HCEC 1CT (cell line): ENCODE data around the gene COL6A5.
"Not testable (repeated sequence)": the region's sequence is repeated elsewhere in the genome, so short reads cannot be mapped to it uniquely, and the experiment has no call there.

ENCODE experiments used
- DNase-seq: peaks from one replicate; pipeline ENCODE4 v3.0.0-alpha.2; 2017

COL6A5 gene

DNA sequence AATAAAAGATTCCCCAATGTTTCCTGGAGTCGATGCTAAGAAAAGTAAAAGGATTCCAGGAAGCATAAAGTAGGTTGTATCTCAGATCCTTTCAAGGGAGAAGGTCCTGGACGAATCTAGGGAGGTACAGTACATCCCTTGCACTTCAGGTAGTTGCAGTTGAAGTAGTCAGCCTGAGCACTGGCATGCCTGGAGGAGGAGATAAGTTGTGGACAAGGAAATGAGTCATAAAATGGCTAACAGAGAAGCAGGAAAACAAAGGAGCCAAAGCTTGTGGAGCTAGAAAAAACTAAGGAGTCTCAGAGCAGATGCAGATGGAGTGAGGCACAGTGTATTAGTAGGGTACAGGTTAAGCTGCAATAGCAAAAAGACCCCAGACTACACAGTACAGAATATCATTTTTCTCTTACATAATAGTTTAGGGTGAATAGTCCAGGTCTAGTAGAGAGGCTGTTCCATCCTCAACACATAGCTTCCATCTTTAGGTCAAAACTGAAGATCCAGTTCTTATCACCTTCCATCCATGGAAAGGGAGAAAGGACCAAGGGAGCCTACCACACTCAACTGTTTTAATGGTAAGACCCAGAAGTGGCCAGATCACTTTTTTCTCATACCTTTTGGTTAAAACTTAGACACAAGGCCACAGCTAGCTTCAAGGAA, 41.3 kb downstream of the COL6A5 start:
- no peak for DNase-seq

DNA sequence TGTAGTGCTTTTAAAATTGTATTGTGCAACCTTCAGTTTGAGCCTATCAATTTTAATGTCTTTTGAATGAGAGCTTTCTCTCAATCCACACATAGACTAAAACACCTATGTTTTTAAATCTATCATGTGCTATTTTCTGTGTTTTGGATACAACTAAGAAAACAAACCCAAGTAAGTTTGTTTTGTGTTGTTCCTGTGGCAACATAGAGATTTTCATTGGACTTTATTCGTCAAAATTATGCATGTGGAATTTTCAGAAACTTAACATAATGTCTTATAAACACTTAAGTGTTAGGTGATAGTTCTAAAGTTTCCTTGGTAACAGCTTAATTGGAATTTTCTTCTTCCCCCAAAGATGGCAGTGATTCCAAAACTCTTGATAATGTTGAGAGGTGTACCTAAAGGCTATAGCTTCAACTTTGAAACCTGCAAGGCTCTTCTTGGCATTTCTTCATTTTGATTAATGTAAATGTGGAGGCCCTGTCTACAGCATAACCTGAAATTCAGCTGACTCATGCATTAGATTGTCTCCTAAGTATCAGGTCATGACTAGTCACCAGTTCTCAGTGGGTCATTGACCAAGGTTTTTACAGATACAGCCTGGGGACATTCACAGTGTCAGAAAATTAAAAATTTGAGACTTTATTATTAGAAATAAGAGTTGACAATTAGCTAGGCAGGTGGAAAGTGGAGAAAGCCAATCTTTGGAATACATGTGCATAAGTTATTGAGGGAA, 44.4 kb downstream of the COL6A5 start:
- DNase-seq = no peak

DNA sequence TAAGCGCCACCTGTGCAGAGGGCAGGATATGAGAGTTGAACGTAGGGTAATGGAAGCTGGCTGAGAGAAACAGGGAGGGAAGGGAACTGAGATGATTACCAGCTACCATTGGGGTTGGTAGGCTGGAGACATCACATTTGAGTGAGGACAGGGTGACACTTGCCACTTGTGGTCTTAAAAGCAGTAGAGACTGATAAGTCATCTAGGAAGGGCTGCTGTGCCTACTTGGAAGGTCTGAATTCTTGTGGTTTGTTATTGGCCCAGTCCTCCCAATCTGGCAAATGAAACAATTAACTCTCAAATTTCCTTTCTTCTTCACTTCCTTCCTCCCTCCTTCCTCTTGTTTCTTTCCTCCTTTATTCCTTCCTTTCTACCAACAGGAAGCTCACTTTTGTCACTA, 46.8 kb downstream of the COL6A5 start:
- DNase-seq = no peak

GRCh38 chr3:130393594-130393993, 48.1 kb downstream of the COL6A5 start:
- no peak for DNase-seq

- no peak for DNase-seq
Measured at GRCh38 chr3:130395331-130395730, 49.9 kb downstream of the COL6A5 start.

- no peak for DNase-seq
Measured at GRCh38 chr3:130395916-130396315, 50.4 kb downstream of the COL6A5 start.

DNA sequence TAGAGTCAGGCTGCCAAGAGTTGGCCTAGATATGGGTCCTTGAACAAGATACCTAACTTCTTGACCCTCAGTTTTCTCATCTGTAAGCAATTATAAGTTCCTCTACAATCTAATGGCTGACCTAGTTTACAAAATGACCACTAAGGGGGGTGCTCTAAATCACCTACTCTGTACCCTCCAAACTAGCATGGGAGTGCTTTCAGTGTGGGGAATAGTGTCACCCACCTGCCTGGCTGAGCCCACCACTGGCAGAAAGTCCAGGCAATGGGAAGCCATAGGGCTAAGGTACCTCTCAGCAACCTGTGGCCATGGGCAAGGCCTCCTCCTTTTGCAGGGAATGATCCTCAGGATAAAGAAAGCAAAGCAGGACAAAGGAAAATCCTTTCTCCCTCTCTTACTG, 58.9 kb downstream of the COL6A5 start:
- no peak for DNase-seq

DNA sequence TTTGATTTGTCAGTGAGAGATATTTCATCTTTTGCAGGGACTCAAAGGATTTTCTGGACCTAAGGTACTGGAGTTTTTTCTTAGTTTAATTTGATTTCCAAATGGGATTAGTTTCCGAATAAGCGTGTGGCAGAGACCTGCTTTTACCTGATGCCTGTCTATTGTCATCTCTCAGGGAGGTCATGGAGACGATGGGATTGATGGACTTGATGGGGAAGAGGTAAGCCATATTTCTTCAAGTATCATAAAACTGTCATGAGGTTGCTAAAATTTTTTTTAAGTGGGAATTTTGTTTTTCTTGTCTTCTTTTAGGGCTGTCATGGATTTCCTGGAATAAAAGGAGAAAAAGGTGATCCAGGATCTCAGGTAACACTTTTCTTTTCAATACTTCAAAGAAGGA, 60.5 kb downstream of the COL6A5 start:
- DNase-seq = no peak

DNA sequence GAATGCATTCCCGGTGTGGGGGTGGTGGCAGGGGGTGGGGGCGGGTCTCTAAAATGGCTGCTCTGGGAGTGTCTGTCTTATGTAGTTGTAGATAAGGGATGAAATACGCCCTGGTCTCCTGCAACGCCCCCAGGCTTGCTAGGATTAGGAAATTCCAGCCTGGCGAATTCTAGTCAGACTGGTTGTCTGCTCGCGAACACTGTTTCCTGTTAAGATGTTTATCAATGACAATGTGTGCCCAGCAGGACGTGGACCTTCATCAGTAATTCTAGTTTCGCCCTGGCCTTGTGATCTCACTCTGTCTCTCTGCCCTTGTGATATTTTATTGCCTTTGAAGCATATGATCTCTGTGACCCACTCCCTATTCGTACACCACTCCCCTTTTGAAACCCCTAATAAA, 62.8 kb downstream of the COL6A5 start:
- not testable (repeated sequence) for DNase-seq

GRCh38 chr3:130411320-130411719, 65.8 kb downstream of the COL6A5 start:
- no peak for DNase-seq

DNA sequence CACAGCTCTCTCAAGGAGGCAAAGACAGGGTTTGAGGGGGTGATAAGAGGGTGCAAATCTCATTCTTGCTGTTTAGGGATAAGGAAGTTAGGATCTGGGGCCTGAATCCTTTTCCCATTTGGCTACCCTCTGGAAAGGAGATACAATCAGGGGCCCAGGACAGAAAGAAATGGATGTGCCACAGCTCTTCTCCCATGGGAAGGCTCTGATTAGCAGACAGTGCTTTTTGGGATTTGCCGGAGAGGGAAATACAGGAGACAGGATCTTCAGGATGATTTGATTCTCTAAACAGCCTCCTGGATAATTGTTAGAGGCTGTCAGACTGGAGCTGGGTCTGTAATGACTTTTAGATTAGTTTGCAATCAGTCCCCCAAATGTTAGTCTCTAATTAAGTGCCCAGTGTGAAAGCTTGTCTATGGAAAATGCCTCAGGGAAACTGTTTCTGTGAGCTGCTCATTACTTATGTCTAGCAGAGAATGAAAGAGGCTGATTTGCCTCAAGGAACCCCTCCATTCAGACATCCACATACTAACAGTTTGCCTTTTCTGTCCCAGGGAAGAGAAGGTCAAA, 67.6 kb downstream of the COL6A5 start:
- DNase-seq = no peak

DNA sequence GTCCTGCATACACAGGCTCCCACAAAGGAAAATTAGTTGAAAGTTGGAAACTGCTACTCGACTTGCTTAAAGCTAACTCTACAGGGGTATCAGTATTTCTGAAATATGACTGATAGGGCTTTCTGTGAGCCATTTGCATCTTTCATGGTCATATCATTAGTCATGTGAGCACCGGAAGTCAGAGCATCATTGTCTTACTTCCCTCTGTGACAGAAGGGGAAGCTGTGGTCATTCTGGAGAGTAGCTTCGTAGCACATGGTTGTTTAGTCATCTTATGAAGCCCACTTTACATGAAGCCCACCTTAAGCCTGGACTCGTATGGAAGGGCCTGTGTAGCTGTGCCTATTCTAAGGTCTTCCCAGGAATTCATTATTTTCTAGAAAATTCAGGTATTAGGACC, 69.0 kb downstream of the COL6A5 start:
- DNase-seq = no peak

DNA sequence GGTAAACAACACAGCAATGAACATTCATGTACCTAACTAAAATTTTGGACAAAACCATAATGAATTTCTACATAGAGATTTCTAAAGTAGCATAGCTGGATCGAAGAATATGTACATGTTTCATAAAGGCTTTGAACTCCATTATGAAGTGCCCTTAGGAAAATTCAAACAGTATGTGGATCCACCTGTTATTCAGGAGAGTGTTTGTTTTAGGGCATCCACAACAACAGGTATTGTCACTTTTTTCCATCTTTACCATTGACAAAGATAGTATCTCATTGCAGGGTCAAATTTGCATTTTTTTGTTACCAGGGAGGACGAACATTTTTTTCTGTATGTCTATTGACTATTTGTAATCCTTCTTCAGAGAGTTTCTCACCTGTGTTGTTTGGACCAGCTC, 75.0 kb downstream of the COL6A5 start:
- no peak for DNase-seq

DNA sequence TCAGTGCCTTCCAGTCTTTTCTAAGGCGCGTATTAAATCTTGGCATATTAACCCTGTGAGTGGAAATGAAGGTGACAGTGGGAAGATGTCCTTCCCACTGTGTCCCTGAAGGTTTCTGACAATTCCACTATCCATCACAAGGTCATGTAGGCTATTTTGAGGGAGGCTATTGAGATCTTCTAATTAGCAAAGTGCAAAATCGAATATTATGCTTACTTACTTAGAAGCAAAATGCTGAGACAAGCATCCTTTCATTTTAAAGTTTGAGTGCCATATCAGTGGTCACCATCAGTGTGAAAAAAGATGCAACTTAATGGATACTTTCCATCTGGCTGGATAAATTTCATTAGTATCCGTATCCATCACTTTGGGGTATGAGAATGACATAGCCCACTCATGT, 77.6 kb downstream of the COL6A5 start:
- no peak for DNase-seq

GRCh38 chr3:130424837-130425236, 79.4 kb downstream of the COL6A5 start:
- DNase-seq = no peak

GRCh38 chr3:130425484-130425883, 80.0 kb downstream of the COL6A5 start:
- no peak for DNase-seq

GRCh38 chr3:130426206-130426605, 80.7 kb downstream of the COL6A5 start:
- DNase-seq = no peak

DNA sequence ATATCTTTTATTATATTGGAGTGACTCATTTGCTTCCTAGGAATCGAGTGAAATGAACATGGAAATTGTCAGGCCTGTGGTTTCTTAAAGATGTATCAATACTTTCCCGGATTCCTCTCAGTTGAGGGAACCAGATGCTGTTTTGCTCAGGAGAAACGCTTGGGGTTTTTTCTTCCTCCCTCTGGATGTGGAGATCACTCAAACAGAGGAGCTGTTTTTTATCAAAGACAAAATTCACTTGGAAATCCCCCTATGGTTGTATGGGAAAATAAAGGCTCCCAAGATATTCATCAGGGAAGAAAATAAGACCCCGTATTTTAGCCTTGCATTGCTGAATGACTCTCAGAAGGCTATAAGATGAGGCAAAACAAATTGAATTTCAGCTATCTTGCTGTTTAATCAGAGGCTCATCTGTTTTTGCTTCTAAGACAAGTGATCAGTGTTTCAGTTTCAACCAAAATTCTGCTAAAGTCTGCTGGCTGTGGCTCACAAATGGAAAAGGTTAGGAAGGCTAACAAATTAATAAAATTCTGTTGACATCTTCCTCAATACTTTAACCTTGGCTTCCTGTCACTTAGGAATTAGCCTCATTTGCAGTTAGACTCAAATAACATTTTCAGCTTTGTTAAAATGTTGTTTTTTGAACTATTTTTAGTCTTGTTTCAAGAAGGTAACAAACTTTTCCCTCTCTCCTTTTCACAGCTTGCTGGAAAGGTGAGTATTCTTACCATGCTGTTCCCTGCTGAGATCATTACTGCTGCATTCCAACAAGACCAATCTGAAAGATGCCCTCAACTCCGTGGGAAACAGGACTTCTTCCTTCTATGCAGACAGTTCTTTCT, 83.6 kb downstream of the COL6A5 start:
- DNase-seq = no peak

DNA sequence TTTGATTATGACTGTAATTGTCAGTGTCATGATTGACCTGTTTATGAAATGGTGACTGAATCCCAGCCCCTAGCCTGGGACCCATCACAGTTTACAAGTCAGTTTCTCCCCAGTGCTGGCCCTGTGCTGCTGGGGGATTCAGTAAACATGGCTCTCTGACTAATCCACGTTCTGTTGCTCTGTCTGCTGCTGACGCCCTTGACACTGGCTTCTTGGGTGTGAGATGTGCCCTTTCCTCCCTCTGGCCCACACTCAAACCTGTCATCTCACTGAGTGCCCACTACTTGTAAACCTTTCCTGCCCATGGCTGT, 84.2 kb downstream of the COL6A5 start:
- no peak for DNase-seq

- DNase-seq = no peak
Measured at GRCh38 chr3:130430266-130430665, 84.8 kb downstream of the COL6A5 start.

DNA sequence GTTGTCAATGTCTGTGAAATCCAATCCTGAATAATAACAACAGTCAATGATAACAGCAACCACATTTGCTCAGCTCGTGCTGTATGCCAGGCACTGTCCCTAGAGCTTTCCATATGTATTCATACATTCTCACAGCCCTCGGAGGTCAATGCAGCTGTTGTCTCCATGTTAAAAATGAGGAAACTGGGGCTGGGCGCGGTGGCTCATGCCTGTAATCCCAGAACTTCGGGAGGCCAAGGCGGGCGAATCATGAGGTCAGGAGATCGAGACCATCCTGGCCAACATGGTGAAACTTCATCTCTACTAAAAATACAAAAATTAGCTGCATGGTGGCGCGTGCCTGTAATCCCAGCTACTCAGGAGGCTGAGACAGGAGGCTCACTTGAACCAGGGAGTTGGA, 86.6 kb downstream of the COL6A5 start:
- not testable (repeated sequence) for DNase-seq

DNA sequence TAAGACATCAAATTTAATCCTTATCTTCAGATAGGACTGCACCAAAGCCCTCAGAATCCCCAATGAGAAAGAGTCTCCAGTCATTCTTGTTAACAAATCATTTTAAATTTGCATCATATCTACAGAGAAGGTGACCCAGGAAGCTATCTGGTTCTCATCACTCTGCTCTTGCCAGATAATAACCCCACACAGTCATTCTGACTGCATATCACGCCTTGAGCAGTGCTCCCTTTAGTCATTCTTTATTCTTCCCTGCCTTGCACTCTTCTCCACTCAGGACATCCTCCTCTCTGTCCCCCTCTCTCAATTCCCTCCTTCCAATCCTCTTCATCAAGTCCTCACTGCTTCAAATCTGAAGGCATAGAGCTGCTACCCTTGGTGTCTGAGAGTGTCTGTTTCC, 87.8 kb downstream of the COL6A5 start:
- DNase-seq = no peak

DNA sequence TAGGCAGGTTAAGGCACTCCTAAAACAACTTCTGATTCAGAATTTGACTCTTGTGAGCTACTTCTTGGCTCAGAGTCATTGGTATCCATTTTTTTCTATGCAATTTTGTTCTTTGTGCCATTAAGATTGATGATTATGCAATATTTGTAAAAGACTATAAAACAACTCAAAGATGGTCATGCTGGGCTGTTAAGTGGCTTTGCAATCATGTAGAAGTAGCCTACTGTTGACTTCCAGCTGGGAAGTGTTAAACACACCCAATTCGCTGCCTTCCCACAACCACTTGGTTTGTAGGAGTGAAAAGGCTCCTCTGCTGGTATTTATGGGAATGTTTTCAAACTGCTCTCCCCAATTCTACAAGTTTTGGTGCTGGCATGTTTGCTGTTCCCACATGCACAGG, 96.8 kb downstream of the COL6A5 start:
- no peak for DNase-seq

DNA sequence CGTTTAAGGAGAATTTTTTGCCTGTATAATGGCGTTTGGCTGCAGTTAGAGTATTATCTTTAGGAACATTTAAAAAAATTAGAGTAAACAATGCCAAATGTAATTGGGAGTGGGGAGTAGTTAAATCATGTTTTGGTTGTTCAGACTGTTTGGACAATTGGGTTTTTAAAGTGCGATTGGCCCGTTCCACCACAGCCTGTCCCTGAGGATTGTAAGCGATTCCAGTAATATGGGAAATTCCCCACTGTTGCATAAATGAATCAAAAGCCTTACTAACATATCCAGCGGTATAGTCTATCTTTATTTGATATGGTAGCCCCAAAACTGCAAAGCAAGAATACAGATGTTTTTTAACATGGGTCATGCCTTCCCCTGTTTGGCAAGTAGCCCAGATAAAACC, 101.4 kb downstream of the COL6A5 start:
- DNase-seq = not testable (repeated sequence)
